Muscle layer of colon (tissue), 2 donors: ENCODE results near the gene VN1R2.
"Not testable (repeated sequence)": the region's sequence is repeated elsewhere in the genome, so short reads cannot be mapped to it uniquely, and the experiment has no call there.

Experiments used
- H3K27ac ChIP-seq: one replicate; pipeline ENCODE4 v1.7.0; 2013; ENCODE audit warnings: low read depth, mild to moderate bottlenecking, low read length, moderate library complexity
- H3K27me3 ChIP-seq, 2 donors: one replicate each; pipeline ENCODE4 v1.7.0; 2013; ENCODE audit warnings: low read length in 2 of 2, mild to moderate bottlenecking in 2 of 2; ENCODE audit not compliant: insufficient read depth in 2 of 2, control insufficient read depth in 1 of 2
- H3K36me3 ChIP-seq: one replicate; pipeline ENCODE4 v1.7.0; 2013; ENCODE audit warnings: mild to moderate bottlenecking, low read length; ENCODE audit not compliant: insufficient read depth
- H3K4me1 ChIP-seq: one replicate; pipeline ENCODE4 v1.7.0; 2013; ENCODE audit warnings: mild to moderate bottlenecking, low read length; ENCODE audit not compliant: insufficient read depth
- H3K4me3 ChIP-seq, 2 donors: one replicate each; pipeline ENCODE4 v1.7.0; 2013; ENCODE audit warnings: low read length in 2 of 2, low read depth in 1 of 2, mild to moderate bottlenecking in 1 of 2, moderate library complexity in 1 of 2
- H3K9ac ChIP-seq: one replicate; pipeline ENCODE4 v1.7.0; 2013; ENCODE audit warnings: low read length
- H3K9me3 ChIP-seq: one replicate; pipeline ENCODE4 v1.7.0; 2013; ENCODE audit warnings: mild to moderate bottlenecking, low read length
- donor health status: abdominal sarcoma.
- donor health status: Adenocarcinoma of cecum.

VN1R2 gene

DNA sequence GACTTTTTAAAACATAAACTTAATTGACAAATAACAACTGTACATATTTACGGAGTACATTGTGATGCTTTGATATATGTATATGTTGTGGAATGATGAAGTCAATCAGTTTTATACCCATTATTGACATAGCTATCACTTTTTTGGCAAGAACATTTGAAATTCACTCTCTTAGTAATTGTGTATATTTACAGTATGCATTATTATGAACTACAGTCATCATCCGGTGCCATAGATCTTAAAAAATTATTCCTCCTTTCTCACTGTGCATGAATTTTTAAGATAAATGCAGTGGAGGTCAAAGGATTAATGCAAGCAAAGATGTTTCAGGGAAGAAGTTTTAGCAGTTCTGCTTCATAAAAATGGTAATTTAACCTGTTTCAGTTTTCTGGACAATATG, 17.4 kb downstream of the VN1R2 start:
- Histone ChIP-seq H3K27me3 (no peaks in the 10 kb centered on the region), H3K9me3 (no peaks in the 10 kb centered on the region), H3K9ac (no peak overlapping the region), H3K4me3 (no peak overlapping the region), H3K36me3 (no peaks in the 10 kb centered on the region), H3K27ac (no peak overlapping the region), H3K4me1 (no peaks in the 10 kb centered on the region)

DNA sequence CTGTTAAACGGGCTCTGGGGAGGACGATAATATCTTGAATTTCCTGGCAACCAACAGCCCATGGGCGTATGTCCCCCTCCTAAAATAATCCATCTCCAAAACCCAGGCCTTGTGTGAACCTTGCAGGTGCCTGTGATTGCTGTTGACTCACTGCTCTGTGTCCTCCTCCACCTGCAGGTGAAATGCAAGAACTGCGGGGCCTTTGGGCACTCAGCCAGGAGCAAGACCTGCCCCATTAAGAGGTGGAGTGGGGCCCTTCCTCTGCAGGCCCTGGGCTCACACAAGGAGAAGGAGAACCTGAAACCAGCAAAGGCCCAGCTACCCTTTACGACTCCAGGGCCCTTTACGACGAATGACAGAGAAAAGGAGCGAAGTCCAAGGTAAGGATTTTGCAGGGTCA, 23.9 kb downstream of the VN1R2 start:
- H3K9ac ChIP-seq, H3K4me3 ChIP-seq, H3K4me1 ChIP-seq, H3K27me3 ChIP-seq, H3K27ac ChIP-seq, H3K9me3 ChIP-seq, H3K36me3 ChIP-seq: not testable (repeated sequence)

DNA sequence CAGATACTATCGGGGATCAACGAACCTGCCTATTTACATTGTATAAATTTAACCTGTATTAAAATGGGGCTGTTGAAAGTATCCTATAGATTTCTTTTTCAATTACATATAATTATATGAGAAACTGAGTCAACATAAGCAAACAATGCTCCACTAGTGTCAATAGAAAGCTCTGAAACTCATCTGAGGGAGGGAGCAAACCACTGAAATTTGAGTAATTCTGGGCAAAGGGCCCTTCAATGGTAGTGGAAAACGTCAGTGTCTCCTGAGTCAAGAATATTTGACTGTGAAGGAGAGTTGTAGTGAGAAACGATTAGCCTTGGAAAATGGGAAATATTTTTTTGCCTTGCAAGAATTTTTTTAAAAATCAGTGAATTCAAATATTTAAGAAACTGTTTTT, 27.0 kb downstream of the VN1R2 start:
- Histone ChIP-seq H3K27me3 (no peaks in the 10 kb centered on the region), H3K4me3 (no peak overlapping the region), H3K9me3 (no peaks in the 10 kb centered on the region), H3K4me1 (no peaks in the 10 kb centered on the region), H3K27ac (no peak overlapping the region), H3K9ac (no peak overlapping the region), H3K36me3 (no peaks in the 10 kb centered on the region)

GRCh38 chr19:53290758-53291549, 32.9 kb downstream of the VN1R2 start:
- Histone ChIP-seq H3K9ac (no peak overlapping the region), H3K4me1 (no peaks in the 10 kb centered on the region), H3K36me3 (no peaks in the 10 kb centered on the region), H3K4me3 (no peak overlapping the region), H3K27me3 (no peaks in the 10 kb centered on the region), H3K9me3 (peaks cover 8% of the 10 kb centered on the region), H3K27ac (no peak overlapping the region)

- no peak overlapping the region for H3K4me3 ChIP-seq
- H3K27me3 ChIP-seq = no peaks in the 10 kb centered on the region
- H3K9me3 ChIP-seq = peaks cover 8% of the 10 kb centered on the region
- no peaks in the 10 kb centered on the region for H3K36me3 ChIP-seq
- no peaks in the 10 kb centered on the region for H3K4me1 ChIP-seq
- no peak overlapping the region for H3K9ac ChIP-seq
- H3K27ac ChIP-seq = no peak overlapping the region
These were observed 36.8 kb downstream of the VN1R2 start for GRCh38 chr19:53294786-53295441.

DNA sequence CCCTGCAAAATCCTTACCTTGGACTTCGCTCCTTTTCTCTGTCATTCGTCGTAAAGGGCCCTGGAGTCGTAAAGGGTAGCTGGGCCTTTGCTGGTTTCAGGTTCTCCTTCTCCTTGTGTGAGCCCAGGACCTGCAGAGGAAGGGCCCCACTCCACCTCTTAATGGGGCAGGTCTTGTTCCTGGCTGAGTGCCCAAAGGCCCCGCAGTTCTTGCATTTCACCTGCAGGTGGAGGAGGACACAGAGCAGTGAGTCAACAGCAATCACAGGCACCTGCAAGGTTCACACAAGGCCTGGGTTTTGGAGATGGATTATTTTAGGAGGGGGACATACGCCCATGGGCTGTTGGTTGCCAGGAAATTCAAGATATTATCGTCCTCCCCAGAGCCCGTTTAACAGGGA, 43.2 kb downstream of the VN1R2 start:
- H3K27ac ChIP-seq, H3K27me3 ChIP-seq, H3K9ac ChIP-seq, H3K9me3 ChIP-seq, H3K4me1 ChIP-seq, H3K36me3 ChIP-seq, H3K4me3 ChIP-seq: not testable (repeated sequence)

DNA sequence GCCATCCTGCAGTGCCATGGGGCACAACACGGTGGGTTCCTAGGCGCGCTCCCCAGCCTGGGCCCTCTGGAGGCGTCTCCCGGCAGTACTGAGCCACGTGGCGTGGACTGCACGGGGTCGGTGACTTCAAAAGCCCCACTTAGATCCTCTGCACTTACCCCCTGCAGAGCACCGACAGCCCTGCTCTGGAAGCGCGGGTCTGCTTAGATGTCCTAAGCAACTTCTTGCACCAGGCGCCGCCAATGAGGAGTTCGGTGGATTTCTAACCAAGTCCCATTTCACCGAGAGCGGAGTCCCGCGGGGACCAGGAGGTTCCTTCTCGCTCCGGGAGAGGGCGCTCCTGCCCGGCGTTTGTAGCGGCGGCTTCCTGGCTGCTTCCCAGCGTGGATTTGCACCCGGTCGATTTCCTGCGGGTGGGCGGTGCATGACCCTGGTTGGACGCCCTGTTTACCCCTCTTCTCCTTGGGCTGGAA, 50.3 kb downstream of the VN1R2 start:
- Histone ChIP-seq H3K4me3 (no peak overlapping the region), H3K27me3 (peaks cover 18 to 21% of the 10 kb centered on the region in 2 donors), H3K9me3 (no peaks in the 10 kb centered on the region)

More for the DNA sequence above, 50.3 kb downstream of the VN1R2 start:
- no peak overlapping the region for H3K9ac ChIP-seq
- no peak overlapping the region for H3K27ac ChIP-seq
- no peaks in the 10 kb centered on the region for H3K4me1 ChIP-seq
- no peaks in the 10 kb centered on the region for H3K36me3 ChIP-seq
